PC-9 (cell line): Measurements from ENCODE around the gene FES. TPM values are rescaled to one million over a fixed set of nuclear protein-coding genes. Genes with fewer than 3 reads are reported as not detected.
"Not testable (repeated sequence)": the region's sequence is repeated elsewhere in the genome, so short reads cannot be mapped to it uniquely, and the experiment has no call there.

Experiments used
- BruUV-seq: library from RNA; stranded (reverse); fragments of 400-500 nt; replicated peaks from 2 replicates; lab custom pipeline; 2021; lab: Mats Ljungman, UMichigan
- CTCF ChIA-PET: fragments of 300-600 bp; sonication (Branson Sonifier 250); formaldehyde crosslinking; loops from one replicate; lab custom pipeline; 2022; ENCODE audit warnings: antibody characterized with exemption; lab: Charles Lee
- POLR2A ChIA-PET: fragments of 300-600 bp; sonication (Branson Sonifier 250); formaldehyde crosslinking; loops from one replicate; lab custom pipeline; 2022; ENCODE audit warnings: antibody characterized with exemption; ENCODE audit not compliant: unreplicated experiment; lab: Charles Lee
- DNase-seq, 2 experiments: peaks; one replicate each; pipeline versions ENCODE4 v3.0.0 to v3.0.0-alpha.2; 2015 to 2022; ENCODE audit warnings: mixed read lengths in 1 of 2
- H2AFZ ChIP-seq: fragments of 200-600 bp; sonication (generic); 2 replicates; pipeline ENCODE4 v1.8.1; 2017; ENCODE audit warnings: antibody characterized with exemption
- H3F3A ChIP-seq: fragments of 200-600 bp; sonication (generic); 2 replicates; pipeline ENCODE4 v1.8.1; 2017; ENCODE audit warnings: antibody characterized with exemption, mild to moderate bottlenecking, low read depth; ENCODE audit not compliant: insufficient read depth
- H3K27ac ChIP-seq: fragments of 200-600 bp; sonication (generic); 2 replicates; pipeline ENCODE4 v1.6.1; 2016; ENCODE audit warnings: mixed run types
- H3K27me3 ChIP-seq: fragments of 200-600 bp; sonication (generic); 2 replicates; pipeline ENCODE4 v1.6.1; 2016; ENCODE audit warnings: low read depth, mixed run types; ENCODE audit not compliant: insufficient read depth
- H3K36me3 ChIP-seq: fragments of 200-600 bp; sonication (generic); 2 replicates; pipeline ENCODE4 v1.6.1; 2016; ENCODE audit warnings: low read depth, mixed run types
- H3K4me1 ChIP-seq: fragments of 200-600 bp; sonication (generic); replicated peaks from 2 replicates; pipeline ENCODE4 v1.6.1; 2016; ENCODE audit warnings: mixed run types; ENCODE audit not compliant: insufficient read depth
- H3K4me2 ChIP-seq: fragments of 200-600 bp; sonication (generic); 2 replicates; pipeline ENCODE4 v1.6.1; 2017; ENCODE audit warnings: mixed run types
- H3K4me3 ChIP-seq: fragments of 200-600 bp; sonication (generic); 2 replicates; pipeline ENCODE4 v1.6.1; 2016; ENCODE audit warnings: mixed run types
- H3K79me2 ChIP-seq: fragments of 200-600 bp; sonication (generic); 2 replicates; pipeline ENCODE4 v1.6.1; 2017; ENCODE audit warnings: low read depth, mixed run types
- H3K9me2 ChIP-seq: fragments of 200-600 bp; sonication (generic); 2 replicates; pipeline ENCODE4 v1.8.1; 2017; ENCODE audit warnings: mild to moderate bottlenecking; ENCODE audit not compliant: insufficient read depth
- H3K9me3 ChIP-seq: fragments of 200-600 bp; sonication (generic); 2 replicates; pipeline ENCODE4 v1.8.1; 2016; ENCODE audit warnings: low read depth; ENCODE audit not compliant: insufficient read depth
- H4K20me1 ChIP-seq: fragments of 200-600 bp; sonication (generic); 2 replicates; pipeline ENCODE4 v1.8.1; 2017; ENCODE audit not compliant: insufficient read depth
- EZH2 ChIP-seq: fragments of 200-600 bp; sonication (generic); IDR thresholded peaks from 2 replicates; pipeline ENCODE4 v1.8.0; 2017; ENCODE audit warnings: antibody characterized with exemption, low read depth
- intact Hi-C: fragments of 100-400 bp; cut with micrococcal nuclease; formaldehyde crosslinking; loops from one replicate; pipeline ENCODE4 v1.10.0; 2022; ENCODE audit not compliant: unreplicated experiment
- total RNA-seq: library from RNA; stranded (reverse); gene quantifications from 2 replicates; pipeline ENCODE4 v1.2.3, GENCODE V29; 2021
- TF ChIP-seq, protein P1 (sequence below): fragments of 200-600 bp; sonication (generic); conservative IDR thresholded peaks from 2 replicates; pipeline ENCODE4 v1.6.1; 2017; ENCODE audit warnings: mixed run types, antibody characterized with exemption, mild to moderate bottlenecking, moderate library complexity

The FES gene
- total RNA-seq, 1 experiment from 2014 or later, result 3.8 TPM

DNA sequence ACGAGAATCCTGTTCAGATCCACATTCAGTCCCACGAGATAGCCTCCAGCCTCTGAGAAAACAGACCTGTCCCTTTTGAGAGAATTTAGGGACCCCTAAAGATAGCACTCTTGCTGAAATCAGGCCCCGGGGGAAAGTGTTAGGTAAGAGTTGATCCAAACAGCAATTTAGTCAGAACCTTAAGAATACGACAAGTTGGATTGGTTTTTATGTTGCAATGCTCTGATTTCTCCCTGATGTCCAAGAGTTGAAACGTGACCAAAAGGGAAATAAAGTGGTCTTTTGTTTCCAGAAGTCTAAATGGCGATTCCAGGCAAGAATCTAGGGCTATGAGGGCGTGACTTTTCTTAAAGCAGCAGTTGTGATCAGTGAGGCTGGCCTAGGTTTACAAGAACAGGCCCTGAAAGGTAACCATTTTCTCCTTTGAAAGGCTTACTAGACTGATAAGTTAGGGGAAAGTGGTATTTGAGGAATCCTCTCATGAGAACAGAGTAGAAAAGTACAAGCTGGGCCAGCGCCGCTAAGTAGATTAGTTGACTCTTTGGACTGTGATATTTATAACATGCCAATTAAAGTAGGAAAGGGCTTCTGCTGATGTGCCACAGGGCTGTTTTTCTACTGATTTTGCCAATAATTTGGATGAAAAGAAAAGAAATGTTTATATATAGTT lies 23.7 kb downstream of the FES start:
- Histone ChIP-seq H3K4me3 (no peak overlapping the region), H4K20me1 (no peaks in the 10 kb centered on the region), H3K27me3 (no peaks in the 10 kb centered on the region), H3K9me2 (no peaks in the 10 kb centered on the region), H3K79me2 (no peaks in the 10 kb centered on the region), H2AFZ (no peak overlapping the region), H3K36me3 (no peaks in the 10 kb centered on the region), H3K4me2 (no peak overlapping the region), H3K27ac (no peak overlapping the region), H3K9me3 (no peaks in the 10 kb centered on the region), H3K4me1 (peaks cover 9% of the 10 kb centered on the region), H3F3A (peaks cover 14% of the 10 kb centered on the region; the same call in 1 of the 2 replicates)
- ChIA-PET CTCF (no interaction called here), POLR2A (no interaction called here)
- DNase-seq, result no peak
- intact Hi-C loops, result no loop called here
- no TSS peak for BruUV-seq
- TF ChIP-seq, protein P1, sequence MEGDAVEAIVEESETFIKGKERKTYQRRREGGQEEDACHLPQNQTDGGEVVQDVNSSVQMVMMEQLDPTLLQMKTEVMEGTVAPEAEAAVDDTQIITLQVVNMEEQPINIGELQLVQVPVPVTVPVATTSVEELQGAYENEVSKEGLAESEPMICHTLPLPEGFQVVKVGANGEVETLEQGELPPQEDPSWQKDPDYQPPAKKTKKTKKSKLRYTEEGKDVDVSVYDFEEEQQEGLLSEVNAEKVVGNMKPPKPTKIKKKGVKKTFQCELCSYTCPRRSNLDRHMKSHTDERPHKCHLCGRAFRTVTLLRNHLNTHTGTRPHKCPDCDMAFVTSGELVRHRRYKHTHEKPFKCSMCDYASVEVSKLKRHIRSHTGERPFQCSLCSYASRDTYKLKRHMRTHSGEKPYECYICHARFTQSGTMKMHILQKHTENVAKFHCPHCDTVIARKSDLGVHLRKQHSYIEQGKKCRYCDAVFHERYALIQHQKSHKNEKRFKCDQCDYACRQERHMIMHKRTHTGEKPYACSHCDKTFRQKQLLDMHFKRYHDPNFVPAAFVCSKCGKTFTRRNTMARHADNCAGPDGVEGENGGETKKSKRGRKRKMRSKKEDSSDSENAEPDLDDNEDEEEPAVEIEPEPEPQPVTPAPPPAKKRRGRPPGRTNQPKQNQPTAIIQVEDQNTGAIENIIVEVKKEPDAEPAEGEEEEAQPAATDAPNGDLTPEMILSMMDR, result no peak
- TF ChIP-seq EZH2, result no peak

DNA sequence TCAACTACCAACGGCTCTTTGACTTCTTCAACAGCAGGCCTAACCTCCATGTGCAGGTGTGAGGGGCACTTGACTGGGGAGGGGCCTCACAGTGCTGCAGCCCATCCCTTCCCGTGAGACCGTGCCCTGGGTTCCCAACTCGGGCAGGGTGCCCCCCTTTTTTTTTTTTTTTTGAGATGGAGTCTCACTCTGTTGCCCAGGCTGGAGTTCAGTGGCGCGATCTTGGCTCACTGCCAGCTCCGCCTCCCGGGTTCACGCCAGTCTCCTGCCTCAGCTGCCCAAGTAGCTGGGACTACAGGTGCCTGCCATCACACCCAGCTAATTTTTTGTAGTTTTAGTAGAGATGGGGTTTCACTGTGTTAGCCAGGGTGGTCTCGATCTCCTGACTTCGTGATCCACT lies 25.1 kb downstream of the FES start:
- H3F3A ChIP-seq, intact Hi-C loops, H3K27ac ChIP-seq, H3K4me2 ChIP-seq, BruUV-seq, H3K27me3 ChIP-seq, DNase-seq, POLR2A ChIA-PET, H3K4me1 ChIP-seq, H3K9me2 ChIP-seq, H3K4me3 ChIP-seq, H3K9me3 ChIP-seq, H4K20me1 ChIP-seq, H3K79me2 ChIP-seq, H3K36me3 ChIP-seq, H2AFZ ChIP-seq: not testable (repeated sequence)
- CTCF ChIA-PET, result interaction anchor here (0.6 kb wide), 1 partner anchor 9 kb away, joined by 7 read pairs; no protein-coding TSS in a partner anchor

- H4K20me1 ChIP-seq, result no peaks in the 10 kb centered on the region
- H3K27me3 ChIP-seq, result no peaks in the 10 kb centered on the region
- no peaks in the 10 kb centered on the region for H3K9me3 ChIP-seq
- no peak for DNase-seq
- H3K4me3 ChIP-seq, result no peak overlapping the region
- no peak for TF ChIP-seq EZH2
- TF ChIP-seq, protein P1, result no peak
- H2AFZ ChIP-seq, result no peak overlapping the region
- POLR2A ChIA-PET, result no interaction called here
- no peaks in the 10 kb centered on the region for H3K36me3 ChIP-seq
- H3K9me2 ChIP-seq, result no peaks in the 10 kb centered on the region
- no peaks in the 10 kb centered on the region for H3K4me1 ChIP-seq
- no peak overlapping the region for H3K4me2 ChIP-seq
- no TSS peak for BruUV-seq
- CTCF ChIA-PET, result interaction anchor here (0.6 kb wide), 1 partner anchor 9 kb away, joined by 7 read pairs; no protein-coding TSS in a partner anchor
- peaks cover 6% of the 10 kb centered on the region; the same call in 1 of the 2 replicates for H3F3A ChIP-seq
- H3K79me2 ChIP-seq, result no peaks in the 10 kb centered on the region
- no peak overlapping the region for H3K27ac ChIP-seq
- intact Hi-C loops, result no loop called here
Observed at GRCh38 chr15:90909976-90910375, 25.7 kb downstream of the FES start.
